Left ventricle myocardium inferior (tissue), 1 donor: ENCODE data around the gene SYNJ1. TPM values are rescaled to one million over a fixed set of nuclear protein-coding genes. Genes with fewer than 3 reads are reported as not detected.
"Not testable (repeated sequence)": the region's sequence is repeated elsewhere in the genome, so short reads cannot be mapped to it uniquely, and the experiment has no call there.

Experiments
- DNase-seq: peaks from one replicate; pipeline ENCODE4 v3.0.0-alpha.2; 2020
- H3K27ac ChIP-seq: fragments of 200-600 bp; replicated peaks from 2 replicates; pipeline ENCODE4 v1.8.0; 2021
- H3K27me3 ChIP-seq: fragments of 200-600 bp; 2 replicates; pipeline ENCODE4 v1.8.0; 2021; ENCODE audit warnings: low read depth
- H3K36me3 ChIP-seq: fragments of 200-600 bp; 2 replicates; pipeline ENCODE4 v1.8.0; 2021
- H3K4me1 ChIP-seq: fragments of 200-600 bp; 2 replicates; pipeline ENCODE4 v1.8.0; 2021
- H3K4me3 ChIP-seq: fragments of 200-600 bp; 2 replicates; pipeline ENCODE4 v1.8.0; 2021; ENCODE audit warnings: mild to moderate bottlenecking, moderate library complexity
- H3K9me3 ChIP-seq: fragments of 200-600 bp; replicated peaks from 2 replicates; pipeline ENCODE4 v1.8.0; 2021
- intact Hi-C: fragments of 100-400 bp; cut with micrococcal nuclease; formaldehyde crosslinking; loops from one replicate; pipeline ENCODE4 v1.11.0; 2022
- long read RNA-seq: library from polyadenylated mRNA; unstranded; transcript quantifications from one replicate; pipeline ENCODE4 v2.0.0, GENCODE V29; 2021
- total RNA-seq: library from RNA; stranded (reverse); fragmentation: NEBNext Ultra II Directional; extraction: Animal tissue kit (Norgen Biotek cat#: 25700); gene quantifications from one replicate; pipeline ENCODE4 v1.2.1, GENCODE V29; 2021
- TF ChIP-seq, protein P1 (sequence below): fragments of 200-600 bp; IDR thresholded peaks from 2 replicates; pipeline ENCODE4 v1.8.0; 2021; ENCODE audit warnings: antibody characterized with exemption, mild to moderate bottlenecking, borderline replicate concordance
- donor health status: DM: no; HTN: yes; CAD: no; lungs with severe emphysema.

SYNJ1 gene, protein sequence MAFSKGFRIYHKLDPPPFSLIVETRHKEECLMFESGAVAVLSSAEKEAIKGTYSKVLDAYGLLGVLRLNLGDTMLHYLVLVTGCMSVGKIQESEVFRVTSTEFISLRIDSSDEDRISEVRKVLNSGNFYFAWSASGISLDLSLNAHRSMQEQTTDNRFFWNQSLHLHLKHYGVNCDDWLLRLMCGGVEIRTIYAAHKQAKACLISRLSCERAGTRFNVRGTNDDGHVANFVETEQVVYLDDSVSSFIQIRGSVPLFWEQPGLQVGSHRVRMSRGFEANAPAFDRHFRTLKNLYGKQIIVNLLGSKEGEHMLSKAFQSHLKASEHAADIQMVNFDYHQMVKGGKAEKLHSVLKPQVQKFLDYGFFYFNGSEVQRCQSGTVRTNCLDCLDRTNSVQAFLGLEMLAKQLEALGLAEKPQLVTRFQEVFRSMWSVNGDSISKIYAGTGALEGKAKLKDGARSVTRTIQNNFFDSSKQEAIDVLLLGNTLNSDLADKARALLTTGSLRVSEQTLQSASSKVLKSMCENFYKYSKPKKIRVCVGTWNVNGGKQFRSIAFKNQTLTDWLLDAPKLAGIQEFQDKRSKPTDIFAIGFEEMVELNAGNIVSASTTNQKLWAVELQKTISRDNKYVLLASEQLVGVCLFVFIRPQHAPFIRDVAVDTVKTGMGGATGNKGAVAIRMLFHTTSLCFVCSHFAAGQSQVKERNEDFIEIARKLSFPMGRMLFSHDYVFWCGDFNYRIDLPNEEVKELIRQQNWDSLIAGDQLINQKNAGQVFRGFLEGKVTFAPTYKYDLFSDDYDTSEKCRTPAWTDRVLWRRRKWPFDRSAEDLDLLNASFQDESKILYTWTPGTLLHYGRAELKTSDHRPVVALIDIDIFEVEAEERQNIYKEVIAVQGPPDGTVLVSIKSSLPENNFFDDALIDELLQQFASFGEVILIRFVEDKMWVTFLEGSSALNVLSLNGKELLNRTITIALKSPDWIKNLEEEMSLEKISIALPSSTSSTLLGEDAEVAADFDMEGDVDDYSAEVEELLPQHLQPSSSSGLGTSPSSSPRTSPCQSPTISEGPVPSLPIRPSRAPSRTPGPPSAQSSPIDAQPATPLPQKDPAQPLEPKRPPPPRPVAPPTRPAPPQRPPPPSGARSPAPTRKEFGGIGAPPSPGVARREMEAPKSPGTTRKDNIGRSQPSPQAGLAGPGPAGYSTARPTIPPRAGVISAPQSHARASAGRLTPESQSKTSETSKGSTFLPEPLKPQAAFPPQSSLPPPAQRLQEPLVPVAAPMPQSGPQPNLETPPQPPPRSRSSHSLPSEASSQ (N-terminal part only)
- 12.3 TPM for total RNA-seq
- long read RNA-seq, partial matches to known transcripts, result 2 of 4 reads
- long read RNA-seq, other reads (novel, unspliced or antisense), result 2 of 4 reads

DNA sequence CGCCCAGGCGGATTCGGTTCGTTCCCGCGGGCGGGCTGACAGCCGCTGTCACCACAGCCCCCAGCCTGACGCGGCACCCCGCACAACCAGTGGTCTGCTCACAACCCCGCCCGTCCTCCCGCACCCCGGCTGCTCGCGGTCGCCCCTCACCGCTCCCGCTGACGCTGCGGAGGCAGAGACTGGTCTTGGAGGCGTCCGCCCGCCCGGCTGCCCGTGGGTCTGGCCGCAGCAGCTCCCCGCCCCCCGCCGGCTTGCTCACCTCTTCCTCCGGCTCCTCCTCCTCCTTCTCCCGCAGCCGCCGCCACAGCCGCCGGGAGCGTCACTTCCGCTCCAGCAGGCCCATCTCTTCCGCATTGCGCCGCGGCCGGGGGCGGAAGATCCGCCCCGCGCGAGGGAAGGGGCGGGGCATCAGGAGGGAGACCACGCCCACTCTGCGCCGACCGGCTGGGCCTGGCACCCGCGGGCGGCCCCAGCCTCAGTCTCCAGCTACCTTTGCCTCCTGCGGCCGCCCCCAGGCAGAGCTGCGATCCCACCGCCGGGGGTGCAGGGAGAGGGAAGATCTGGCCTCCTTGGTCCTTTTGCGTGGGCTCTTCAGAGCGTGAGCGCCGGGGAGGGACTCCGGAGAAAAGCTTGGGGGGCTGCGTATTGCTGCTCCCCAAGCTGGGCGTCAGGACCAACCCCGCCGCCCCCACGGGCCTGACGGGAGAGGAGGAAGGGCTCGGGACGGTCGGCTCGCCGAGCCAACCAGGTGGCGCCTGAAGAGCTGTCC is at the start of gene SYNJ1:
Gene SYNJ1 (minus strand): TSS at position 327 of the 769 bp plus-strand sequence. CDS start 1,118 bp downstream, outside the sequence.
- Histone ChIP-seq H3K4me1 (peaks cover 32% of the 10 kb centered on the region), H3K4me3 (peak within 1 kb of the TSS; percentile 94), H3K9me3 (no peaks in the 10 kb centered on the region), H3K36me3 (no peaks in the 10 kb centered on the region), H3K27ac (peak within 1 kb of the TSS; percentile 95), H3K27me3 (no peaks in the 10 kb centered on the region)
- DNase-seq, result peak; percentile 95
- TF ChIP-seq, protein P1, sequence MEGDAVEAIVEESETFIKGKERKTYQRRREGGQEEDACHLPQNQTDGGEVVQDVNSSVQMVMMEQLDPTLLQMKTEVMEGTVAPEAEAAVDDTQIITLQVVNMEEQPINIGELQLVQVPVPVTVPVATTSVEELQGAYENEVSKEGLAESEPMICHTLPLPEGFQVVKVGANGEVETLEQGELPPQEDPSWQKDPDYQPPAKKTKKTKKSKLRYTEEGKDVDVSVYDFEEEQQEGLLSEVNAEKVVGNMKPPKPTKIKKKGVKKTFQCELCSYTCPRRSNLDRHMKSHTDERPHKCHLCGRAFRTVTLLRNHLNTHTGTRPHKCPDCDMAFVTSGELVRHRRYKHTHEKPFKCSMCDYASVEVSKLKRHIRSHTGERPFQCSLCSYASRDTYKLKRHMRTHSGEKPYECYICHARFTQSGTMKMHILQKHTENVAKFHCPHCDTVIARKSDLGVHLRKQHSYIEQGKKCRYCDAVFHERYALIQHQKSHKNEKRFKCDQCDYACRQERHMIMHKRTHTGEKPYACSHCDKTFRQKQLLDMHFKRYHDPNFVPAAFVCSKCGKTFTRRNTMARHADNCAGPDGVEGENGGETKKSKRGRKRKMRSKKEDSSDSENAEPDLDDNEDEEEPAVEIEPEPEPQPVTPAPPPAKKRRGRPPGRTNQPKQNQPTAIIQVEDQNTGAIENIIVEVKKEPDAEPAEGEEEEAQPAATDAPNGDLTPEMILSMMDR, result no peak
- intact Hi-C loops, result no loop called here

DNA sequence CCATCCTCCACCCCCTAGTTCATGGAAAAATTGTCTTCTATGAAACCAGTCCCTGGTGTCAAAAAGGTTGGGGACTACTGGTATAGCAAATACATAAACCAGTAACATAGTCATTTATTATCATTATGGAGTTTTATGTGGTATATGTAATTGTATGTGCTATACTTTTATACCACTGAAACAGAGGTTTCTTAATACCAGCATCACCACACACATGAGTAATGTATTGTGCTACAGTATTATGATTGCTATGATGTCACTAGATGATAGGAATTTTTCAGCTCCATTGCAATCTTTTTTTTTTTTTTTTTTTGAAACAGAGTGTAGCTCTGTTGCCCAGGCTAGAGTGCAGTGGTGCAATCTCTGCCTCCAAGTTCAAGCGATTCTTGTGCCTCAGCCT is 49.5 kb upstream of the SYNJ1 start:
- TF ChIP-seq, protein P1, result no peak
- Histone ChIP-seq H3K36me3 (peaks cover 4% of the 10 kb centered on the region), H3K4me3 (no peak overlapping the region), H3K4me1 (peaks cover 8% of the 10 kb centered on the region), H3K9me3 (no peaks in the 10 kb centered on the region), H3K27me3 (no peaks in the 10 kb centered on the region), H3K27ac (no peak overlapping the region)
- intact Hi-C loops, result no loop called here
- no peak for DNase-seq

DNA sequence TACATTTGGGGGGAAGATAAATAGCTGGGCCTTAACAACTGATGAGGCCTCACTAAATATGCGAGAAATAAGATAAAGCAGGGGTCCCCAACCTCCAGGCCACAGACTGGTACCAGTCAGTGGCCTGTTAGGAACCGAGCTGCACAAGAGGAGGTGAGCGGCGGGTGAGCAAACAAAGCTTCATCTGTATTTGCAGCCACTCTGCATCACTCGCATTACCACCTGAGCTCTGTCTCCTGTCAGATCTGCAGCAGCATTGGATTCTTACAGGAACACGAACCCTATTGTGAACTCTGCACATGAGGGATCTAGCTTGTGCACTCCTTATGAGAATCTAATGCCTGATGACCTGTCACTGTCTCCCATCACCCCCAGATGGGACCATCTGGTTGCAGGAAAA is 48.9 kb upstream of the SYNJ1 start:
- H3K27ac ChIP-seq, result no peak overlapping the region
- H3K9me3 ChIP-seq, result no peaks in the 10 kb centered on the region
- peaks cover 11% of the 10 kb centered on the region for H3K4me1 ChIP-seq
- intact Hi-C loops, result no loop called here
- peaks cover 4% of the 10 kb centered on the region for H3K36me3 ChIP-seq
- TF ChIP-seq, protein P1, result no peak
- no peaks in the 10 kb centered on the region for H3K27me3 ChIP-seq
- DNase-seq, result no peak
- no peak overlapping the region for H3K4me3 ChIP-seq

DNA sequence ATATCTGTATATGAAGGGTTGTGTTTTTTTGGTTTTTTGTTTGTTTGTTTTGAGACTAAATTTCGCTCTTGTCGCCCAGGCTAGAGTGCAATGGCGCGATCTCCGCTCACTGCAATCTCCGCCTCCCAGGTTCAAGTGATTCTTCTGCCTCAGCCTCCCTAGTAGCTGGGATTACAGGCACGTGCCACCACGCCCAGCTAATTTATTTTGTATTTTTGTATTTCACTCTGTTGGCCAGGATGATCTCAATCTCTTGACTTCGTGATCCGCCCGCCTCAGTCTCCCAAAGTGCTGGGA is 45.2 kb upstream of the SYNJ1 start:
- H3K9me3 ChIP-seq, intact Hi-C loops, DNase-seq, H3K27me3 ChIP-seq, H3K36me3 ChIP-seq: not testable (repeated sequence)
- H3K27ac ChIP-seq, result peak overlapping the region; percentile 96
- peaks cover 43% of the 10 kb centered on the region for H3K4me1 ChIP-seq
- peak overlapping the region; percentile 86 for H3K4me3 ChIP-seq

DNA sequence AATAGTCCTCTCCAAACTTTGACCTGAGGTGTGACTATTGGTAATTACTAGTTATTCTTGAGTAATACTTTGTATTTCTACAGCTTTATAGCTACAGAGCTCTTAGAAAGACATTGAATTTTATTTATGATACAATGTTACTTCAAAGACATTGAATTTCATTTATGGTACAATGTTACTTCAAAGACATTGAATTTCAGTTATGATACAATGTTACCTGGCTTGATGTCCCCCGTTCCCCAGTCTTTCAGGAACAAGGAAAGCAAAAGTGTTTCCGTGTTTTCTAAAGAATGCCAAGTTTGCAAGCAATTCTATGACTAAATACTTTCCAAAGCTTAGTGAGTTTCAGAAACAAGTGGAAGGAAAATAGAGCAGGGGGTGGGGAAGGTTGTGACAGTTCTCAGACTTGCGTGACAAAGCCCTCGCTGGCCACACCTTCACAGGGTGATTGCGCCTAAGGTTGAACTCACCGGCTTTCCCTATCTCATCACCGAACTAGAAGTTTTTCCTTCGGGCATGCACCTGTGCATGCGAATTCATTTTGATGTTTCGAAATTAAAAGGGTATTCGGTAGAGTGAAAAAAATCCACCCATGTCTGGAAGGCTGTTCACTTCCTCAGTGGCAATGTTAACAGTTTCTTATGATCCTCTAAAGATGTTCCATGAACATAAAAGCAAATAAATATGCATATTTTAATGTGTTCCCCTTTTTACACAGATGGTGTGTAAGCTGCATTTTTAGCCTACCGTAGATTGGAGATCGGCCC is 44.7 kb upstream of the SYNJ1 start:
- Histone ChIP-seq H3K27me3 (no peaks in the 10 kb centered on the region), H3K9me3 (no peaks in the 10 kb centered on the region), H3K27ac (peak overlapping the region; percentile 96), H3K36me3 (peaks cover 11% of the 10 kb centered on the region), H3K4me1 (peaks cover 48% of the 10 kb centered on the region), H3K4me3 (peak overlapping the region; percentile 86)
- TF ChIP-seq, protein P1, result no peak
- DNase-seq, result no peak
- intact Hi-C loops, result no loop called here
